UCSD-AML1 (cell line): Measurements from ENCODE around the gene ZNF286A.
"Not testable (repeated sequence)": the region's sequence is repeated elsewhere in the genome, so short reads cannot be mapped to it uniquely, and the experiment has no call there.

Experiments
- DNase-seq: peaks from one replicate; lab custom pipeline; 2025; ENCODE audit not compliant: unreplicated experiment; lab: John Stamatoyannopoulos, UW

The ZNF286A gene

DNA sequence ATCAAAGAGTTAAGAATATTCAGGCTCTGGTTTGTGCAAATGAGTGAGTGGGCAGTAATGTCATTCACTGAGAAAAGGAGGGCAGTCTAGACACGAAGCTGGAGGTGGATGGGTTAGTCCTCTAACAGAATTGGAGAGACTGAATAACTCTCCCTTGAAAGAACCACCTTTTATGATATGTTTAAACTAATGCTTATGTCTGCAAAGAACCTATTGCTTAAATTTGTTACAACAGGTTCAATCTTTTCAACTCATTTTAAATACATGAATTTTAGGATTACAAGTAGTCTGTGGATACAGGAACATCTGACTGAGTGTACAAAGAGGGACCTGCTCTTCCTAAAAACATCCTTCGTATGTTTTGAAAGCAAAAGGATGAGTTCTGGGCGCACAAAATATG, 585 bp upstream of the ZNF286A start:
- not testable (repeated sequence) for DNase-seq

GRCh38 chr17:15699937-15700336, 385 bp downstream of the ZNF286A start:
- not testable (repeated sequence) for DNase-seq

DNA sequence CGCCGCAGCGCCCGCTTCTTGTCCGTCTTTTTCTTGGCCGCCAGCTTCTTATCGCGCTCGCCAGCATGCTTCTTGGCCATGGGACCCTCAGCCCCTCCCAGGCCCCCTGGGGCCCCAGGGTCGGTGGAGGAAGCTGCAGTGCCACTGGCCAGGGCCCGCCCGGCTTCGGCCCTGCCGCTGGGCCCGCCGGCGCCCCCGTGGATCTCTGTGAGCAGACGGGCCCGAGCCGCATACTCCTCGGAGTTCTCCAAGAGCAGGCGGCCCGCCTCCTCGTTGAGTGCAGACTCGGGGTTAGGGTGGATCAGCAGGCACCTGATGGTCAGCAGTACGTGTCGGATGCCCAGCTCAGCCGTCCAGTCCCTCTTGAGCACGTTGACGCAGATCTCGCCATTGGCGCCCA, 4.7 kb downstream of the ZNF286A start:
- not testable (repeated sequence) for DNase-seq

DNA sequence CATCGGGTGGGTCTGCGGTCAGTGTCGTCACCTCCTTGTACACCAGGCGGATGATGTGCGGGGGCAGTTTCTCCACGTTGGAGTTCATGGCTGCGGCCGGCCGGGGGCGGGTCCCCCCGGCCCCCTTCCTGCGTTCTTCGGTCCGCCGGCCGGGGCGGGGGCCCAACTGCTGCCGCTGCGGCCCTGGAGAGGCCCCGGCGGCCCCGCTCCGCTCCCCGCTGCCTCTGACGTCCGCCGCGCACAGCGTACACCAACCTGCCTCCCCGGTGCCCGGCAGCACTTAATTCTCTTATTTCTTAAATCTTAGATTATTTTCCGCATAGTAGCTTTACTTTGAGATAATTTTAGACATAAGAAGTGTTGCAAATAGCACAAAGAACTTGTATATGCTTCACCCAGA, 5.3 kb downstream of the ZNF286A start:
- not testable (repeated sequence) for DNase-seq

- DNase-seq = not testable (repeated sequence)
Observed at GRCh38 chr17:15708879-15709278, 9.3 kb downstream of the ZNF286A start.

GRCh38 chr17:15716601-15717563, 17.3 kb downstream of the ZNF286A start:
- not testable (repeated sequence) for DNase-seq

DNA sequence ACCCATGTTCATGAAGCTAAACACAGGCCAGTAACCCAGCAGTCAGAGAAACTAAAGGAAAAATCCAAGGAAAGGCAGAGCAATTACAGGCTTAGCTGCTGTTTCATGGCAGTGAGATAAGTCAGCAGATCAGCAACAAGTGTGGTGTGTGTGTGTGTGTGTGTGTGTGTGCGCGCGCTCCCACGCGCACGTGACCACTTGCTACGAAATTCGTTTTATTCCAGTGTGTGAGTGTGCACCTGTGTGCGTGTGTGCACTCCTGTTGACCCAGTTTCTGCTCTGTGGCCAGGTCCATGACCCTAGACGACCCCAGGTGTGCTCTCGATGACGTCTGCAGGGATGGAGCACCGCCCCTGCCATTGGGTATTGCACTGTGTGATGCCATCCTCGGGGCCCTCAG, 31.0 kb downstream of the ZNF286A start:
- DNase-seq = not testable (repeated sequence)

DNA sequence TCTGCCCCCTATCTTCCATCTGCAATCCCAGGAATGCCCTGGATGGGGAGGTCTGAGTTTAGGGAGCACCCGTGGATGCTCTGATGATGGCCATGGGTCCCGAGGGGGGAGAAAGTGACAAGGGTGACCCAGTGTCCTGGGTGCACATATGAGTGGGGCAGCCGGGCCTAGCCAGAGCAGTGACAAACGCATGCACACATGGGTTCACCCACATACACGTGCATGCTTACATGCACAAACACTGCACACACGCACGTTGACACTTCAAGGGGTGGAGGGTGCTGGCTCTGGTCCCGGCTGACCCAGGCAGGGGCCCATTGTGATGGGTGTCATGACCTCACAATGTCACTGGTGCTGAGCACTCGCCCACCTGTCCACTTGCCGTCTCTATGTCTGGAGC, 32.3 kb downstream of the ZNF286A start, which contains the start of gene TBC1D26:
Gene TBC1D26 (plus strand): TSS at position 384 of the 400 bp plus-strand sequence. CDS start 3,066 bp downstream, outside the sequence.
- DNase-seq = not testable (repeated sequence)

- not testable (repeated sequence) for DNase-seq
Observed at GRCh38 chr17:15733174-15733789, 33.7 kb downstream of the ZNF286A start.

DNA sequence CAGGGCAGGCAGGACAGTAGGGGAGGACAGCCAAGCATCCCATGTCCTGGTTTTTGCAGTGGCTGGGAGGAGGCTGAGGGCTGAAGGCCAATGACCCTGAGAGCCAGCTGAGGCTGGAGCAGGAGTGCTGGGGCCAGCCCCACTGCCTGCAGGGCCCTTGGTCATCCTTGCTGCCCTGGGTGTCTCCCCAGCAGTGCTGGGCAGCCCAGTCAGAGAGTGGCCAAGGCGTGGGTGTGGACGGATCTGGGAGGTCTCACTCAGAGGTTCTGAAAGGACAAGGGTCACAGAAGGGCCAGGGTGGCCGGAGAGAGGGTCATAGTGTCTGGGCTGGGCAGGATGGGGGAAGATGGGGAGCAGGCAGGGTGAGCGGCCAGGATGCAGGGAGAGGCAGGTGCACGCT, 37.0 kb downstream of the ZNF286A start:
- not testable (repeated sequence) for DNase-seq

GRCh38 chr17:15738066-15738465, 38.5 kb downstream of the ZNF286A start:
- DNase-seq = no peak

- not testable (repeated sequence) for DNase-seq
Observed at GRCh38 chr17:15739259-15739658, 39.7 kb downstream of the ZNF286A start.

DNA sequence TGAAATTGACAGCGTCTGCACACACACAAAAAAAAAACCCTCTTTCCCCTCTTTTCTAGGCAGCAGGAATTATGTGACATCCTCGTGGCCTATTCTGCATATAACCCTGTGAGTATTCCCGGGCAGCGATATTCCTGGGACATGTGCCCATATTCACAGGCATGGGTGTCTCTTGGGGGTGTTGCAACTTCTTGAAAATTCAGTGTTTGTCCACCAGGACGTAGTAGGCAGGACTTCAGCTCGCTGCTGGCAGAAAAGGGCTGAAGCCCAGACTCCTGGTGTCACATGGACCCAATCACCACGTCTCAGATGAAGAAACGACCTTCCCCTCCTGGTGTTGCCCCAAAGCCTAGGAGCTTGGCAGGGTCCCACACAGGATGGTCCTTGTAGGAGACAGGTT, 40.5 kb downstream of the ZNF286A start:
- DNase-seq = not testable (repeated sequence)

GRCh38 chr17:15740570-15741120, 41.1 kb downstream of the ZNF286A start:
- DNase-seq = no peak

DNA sequence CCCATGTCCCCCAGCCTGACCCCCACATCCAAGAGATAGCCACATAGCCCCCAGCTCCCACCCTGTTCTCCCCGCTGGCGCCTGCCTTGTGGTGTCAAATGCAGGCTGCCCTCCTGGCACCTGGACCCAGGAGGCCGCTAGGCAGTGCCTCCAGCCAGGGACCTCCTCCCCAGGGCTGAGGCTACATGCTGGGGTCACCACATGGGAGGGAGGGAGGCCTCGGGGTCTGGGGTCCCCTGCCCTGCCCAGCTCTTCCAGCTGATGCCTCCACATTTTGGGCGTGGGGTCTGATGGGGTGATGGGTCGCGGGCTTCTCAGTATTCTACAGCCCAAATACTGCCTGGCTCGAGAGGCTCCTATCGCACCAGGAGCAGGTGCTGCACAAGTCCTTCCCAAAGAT, 42.1 kb downstream of the ZNF286A start:
- no peak for DNase-seq

DNA sequence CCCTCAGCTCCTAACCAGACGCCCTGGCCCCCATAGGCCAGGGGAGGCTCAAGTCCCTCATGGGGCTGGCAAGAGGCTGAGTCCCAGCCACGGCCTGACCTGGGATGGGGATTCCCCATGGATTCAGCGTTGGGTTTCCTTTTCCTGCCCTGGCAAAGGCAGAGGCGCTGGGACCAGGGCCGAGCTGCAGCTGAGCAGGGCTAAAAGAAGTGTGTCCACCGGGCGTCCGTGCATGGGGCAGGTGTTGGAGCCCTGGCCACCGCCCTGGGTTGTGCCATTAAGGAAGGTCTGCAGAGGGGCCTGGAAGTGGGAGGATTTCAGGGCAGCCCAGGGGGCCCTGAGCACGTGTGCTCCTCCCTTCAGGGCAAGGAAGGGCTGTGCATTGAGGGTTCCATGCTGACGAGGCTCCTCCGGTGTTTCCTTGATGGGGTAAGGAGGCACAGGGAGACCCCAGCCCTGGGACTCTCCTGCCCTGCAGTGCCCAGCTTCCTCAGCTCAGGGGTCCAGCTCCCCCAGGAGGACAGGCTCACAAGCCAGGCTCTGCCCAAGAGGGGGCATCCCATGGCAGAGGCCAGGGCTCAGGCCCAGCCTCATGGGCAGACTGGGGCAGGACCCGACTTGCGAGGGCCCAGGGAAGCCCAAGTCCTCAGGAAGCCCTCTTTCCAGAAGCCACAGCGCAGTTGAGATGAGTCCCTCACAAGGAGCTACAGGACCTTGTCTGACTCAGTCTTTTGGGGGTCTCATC, 42.7 kb downstream of the ZNF286A start:
- no peak for DNase-seq

DNA sequence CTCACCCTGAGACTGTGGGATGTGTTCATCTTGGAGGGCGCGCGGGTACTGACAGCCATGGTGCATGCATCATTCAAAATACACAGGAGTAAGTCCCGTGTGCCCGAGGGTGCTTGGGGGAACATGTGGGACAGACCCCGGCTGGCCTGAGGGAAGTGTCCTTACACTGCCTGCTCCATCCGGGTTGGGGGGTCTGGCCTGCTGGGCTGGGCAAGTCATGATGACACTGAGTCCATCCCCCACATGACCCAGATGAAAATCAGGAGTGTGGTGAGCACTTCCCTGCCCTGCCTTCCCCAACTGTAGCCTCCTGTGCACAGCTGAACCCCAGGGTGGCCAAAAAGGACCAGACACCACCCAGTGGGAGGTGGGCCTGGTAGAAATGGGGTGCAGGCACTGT, 43.4 kb downstream of the ZNF286A start:
- no peak for DNase-seq

DNA sequence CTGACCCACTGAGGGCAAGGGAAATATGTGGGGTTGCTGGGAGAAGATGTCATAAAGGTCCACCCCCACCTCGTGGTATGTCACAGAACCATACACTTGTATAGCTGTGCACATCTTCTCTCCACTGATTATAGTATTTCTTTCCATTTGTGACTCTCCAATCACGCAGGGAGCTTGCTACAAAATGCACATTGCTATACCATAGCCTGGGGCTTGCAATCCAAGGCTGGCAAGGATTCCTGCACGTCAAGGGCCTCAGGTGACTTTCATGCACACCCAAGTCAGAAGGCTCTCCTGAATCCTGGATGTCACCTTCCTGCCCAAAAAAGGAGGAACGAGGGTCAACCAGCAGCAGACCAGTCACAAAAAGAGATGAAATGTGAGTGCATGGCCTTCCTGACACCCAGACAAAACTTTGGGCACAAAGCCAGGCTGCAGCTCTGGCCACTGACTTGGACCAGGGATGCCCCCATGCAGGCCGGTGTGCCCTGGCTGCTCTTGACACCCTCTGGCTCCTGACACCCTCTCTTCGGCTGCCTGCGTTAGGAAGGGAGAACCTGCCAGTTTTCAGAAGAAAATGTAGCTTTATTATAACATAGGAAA, 44.6 kb downstream of the ZNF286A start:
- no peak for DNase-seq

DNA sequence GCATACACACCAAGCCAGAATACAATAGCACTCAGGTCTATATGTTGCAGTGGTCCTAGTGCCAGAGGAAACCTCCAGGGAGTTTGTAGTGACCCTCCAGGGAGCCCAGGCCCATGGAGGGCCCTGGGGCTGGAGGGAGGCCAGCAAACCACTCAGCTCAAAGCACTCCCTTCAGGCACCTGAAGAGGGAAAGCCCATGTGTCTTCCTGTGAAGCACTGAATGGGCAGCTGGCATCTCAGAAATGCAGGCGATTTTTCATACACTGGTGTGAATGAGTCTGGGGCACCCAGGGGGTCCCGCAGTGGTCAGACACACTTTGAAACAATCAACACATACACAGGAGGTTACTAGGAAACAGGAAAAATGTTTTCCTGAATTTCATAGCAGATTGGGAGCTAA, 45.3 kb downstream of the ZNF286A start:
- DNase-seq = no peak

DNA sequence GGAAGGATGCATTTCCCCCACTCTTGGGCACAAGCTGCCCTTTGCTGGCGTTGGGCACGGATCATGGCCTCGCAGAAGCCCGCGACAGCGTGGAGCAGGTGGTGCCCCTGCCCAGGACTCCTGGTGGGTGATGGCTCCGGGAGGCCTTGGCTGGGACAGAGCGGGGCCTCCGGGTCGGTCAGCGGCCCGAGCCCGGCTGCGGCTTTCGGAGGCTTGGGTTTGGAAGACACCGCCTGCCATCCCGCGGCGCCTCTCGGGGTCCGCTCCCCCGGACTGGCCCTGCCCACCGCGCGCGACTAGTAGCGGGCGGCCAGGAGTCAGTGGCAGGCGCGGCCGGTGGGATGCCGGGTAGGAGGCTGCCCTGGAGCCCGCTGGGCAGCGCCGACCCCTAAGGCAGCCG, 49.9 kb downstream of the ZNF286A start:
- not testable (repeated sequence) for DNase-seq
